HG02973 (cell line): Measurements from ENCODE around the gene N4BP3.

Experiments
- ATAC-seq: cut with Tn5 transposase; IDR thresholded peaks from one replicate; pipeline ENCODE4 v1.9.1; 2021; ENCODE audit warnings: moderate library complexity; ENCODE audit not compliant: unreplicated experiment

N4BP3 gene

DNA sequence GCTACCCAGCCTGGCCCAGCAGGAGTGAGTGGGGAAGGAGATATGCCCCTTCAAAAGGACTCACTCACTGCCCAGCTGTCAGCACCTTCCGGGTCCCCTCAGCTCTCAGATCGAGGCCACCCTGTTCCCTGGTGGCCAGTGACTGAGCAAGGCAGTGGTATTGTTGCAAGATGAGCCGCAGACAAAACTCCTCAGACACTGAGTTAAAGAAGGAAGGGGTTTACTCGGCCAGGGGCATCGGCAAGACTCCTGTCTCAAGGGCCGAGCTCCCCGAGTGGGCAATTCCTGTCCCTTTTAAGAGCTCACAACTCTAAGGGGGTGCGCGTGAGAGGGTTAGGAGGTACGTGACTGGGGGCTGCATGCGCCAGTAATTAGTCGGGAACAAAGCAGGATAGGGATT, 9.7 kb upstream of the N4BP3 start:
- no peak for ATAC-seq

DNA sequence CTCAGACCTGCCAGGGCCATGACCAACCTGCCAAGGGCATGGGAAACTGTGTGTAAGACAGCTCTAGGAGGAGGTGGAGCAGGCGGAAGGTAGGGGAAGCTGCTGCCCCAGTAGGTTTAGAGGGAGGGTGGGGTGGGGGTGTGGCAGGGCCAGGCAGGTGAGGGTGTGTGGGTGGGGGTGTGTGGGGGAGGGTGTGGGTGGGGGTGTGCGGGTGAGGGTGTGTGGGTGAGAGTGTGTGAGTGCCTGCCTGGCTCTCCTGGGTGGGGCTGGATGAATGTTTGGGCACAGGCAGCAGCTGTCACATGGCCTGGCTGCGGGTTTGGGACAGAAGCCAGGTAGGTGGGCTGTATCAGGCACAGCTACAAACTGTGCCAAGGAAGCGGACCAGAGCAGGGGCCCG, 8.8 kb upstream of the N4BP3 start:
- no peak for ATAC-seq

DNA sequence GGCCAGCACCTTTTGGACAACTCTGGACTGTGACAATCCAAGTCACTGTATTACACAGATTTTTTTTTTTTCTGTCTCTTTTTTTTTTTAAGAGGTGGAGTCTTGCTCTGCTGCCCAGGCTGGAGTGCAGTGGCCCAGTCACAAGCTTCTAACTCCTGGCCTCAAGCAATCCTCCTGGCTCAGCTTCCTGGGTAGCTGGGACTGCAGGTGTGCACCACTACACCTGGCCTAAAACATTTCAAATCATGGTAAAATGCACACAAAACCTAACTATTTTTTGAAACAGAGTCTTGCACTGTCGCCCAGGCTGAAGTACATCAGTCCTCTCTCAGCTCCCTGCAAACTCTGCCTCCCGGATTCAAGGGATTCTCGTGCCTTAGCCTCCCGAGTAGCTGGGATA, 7.2 kb upstream of the N4BP3 start:
- ATAC-seq, result no peak

DNA sequence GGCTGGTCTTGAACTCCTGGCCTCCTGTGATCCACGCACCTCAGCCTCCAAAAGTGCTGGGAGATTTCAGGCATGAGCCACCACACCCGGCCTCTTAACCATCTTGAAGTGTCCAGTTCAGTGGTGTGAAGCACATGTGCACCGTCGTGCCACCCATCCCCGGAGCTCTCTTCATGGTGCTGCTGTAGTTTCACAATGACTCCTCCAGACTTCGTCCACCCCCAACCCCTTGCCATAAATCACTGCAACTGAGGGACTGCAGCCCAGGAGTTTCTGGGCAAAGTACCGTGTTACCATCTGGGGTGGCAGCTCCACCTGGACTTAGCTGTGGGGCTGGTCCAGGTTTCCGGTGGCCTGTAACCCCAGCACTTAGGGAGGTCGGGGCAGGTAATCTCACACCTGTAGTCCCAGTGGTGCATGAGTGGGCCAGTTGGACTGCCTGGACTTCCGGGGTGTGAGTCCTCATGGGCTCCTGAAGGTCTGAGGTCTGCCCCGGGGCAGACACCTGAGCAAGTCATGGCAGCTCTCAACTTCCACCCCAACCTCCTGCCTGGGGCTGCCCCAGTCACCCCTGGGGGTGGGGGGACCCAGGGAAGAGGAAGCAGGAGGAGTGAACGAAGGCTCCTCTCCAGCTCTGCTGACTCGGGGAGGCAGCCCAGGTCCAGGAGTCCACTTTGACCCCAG, 6.6 kb upstream of the N4BP3 start:
- no peak for ATAC-seq

DNA sequence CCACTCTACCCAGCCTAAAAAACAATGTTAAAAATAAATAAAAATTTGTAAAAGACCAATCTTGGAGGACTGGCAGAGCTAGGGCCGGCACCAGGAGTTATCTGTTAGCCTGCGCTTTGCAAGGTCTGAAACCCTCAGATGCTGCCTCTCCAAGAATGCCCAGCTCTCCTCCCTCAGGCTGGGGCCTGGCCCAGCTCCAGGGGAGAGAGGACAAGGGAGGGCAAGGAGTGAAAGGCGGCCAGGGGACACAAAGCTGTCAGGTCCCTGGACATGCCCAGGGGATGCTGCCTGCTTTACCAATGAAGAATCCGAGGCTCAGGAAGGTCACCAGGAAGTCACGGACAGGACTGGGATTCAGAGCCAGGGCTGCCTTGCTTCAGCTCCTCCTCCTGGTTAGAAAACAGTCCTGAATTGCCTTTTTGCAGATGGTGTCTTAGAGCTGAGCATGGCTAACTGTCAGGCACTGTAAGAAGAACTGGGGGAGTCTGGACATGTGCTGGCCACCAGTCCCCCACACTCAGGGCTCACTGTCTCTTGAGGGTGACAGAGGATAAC, 5.5 kb upstream of the N4BP3 start:
- ATAC-seq, result no peak

DNA sequence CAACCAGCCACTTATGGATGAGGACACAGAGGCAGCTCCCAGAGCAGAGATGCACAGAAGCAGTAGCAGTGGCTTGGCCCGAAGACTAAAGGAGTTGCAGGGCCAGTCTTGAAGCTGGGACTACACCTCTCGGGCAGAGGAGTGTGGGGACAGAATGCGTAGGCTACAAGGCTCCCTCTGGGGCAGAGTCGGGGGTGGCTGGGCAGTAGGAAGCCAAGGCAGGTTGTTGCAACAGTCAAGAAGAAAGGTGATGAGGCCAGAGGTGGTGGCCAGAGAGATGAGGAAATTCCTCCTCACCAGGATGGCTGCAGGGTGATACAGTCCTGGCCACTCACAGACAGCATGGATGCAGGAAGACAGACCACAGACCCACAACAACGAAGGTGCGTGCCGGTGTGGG, 4.9 kb upstream of the N4BP3 start:
- ATAC-seq, result no peak

DNA sequence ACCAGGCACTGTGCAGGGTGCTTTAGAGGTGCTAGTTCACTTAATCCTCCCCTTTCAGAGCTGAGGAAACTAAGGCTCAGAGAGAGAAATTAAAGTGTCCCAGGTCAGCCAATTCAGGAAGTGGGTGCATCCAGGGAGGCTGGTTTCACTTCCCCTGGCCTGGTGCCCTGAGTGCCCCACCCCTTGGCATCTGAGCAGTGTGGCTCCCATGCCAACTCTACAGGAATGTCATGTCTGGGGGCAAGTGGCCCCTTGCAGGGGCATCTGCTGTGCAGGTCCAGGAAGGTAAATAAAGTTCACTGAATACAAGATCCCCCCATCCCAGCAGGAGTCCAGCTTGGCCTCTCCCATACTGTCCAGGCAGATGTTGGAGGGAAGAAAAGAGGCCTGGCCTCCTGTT, 4.4 kb upstream of the N4BP3 start:
- no peak for ATAC-seq

DNA sequence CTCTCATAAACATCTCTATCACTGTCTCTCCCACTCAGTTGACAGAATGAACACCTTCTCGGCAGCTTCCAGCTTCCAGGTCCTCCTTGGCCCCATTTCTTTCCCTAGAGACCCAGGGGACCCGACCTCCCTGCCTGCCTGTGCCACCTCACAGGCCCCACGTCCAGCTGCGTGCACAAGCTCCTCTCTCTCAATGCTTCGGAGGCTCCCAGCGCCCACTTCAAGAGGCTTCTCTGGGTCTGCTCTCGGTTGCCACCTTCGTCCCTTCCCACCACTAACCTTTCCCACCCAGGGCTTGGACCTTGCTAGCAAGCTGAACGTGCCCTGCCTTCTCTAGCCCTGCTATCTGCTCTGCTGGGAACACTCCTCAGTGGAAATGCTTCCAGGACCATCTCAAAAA, 2.8 kb upstream of the N4BP3 start:
- ATAC-seq, result no peak

DNA sequence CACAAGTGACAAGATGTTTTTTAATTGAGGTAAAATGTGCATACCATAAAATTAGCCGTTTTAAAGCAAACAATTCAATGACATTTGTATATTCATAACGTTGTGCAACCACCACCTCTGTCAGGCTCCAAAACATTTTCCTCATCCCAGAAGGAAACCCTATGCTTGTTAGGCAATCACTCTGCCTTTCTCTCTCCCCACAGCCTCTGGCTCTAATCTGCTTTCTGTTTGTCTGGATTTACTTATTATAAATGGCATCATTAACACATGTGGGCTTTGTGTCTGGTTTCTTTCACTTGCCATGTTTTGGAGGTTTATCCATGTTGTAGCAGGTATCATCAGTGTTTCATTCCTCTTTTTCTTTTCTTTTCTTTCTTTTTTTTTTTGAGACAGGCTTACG, 1.4 kb upstream of the N4BP3 start:
- ATAC-seq, result no peak

DNA sequence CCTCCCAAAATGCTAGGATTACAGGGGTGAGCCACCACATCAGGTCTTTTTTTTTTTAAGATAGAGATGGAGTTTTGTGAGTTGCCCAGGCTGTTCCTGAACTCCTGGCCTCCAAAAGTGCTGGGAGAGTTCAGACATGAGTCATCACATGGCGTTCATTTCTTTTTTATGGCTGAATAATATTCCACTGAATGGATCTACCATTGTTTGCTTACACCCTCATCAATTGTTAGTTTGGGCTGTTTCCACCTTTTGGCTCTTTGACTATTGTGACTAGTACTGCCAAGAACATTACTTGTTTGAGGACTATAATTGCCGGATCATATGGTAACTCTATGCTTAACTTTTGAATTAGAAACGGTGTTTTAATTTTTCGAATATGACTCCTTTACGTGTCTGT, 787 bp upstream of the N4BP3 start:
- ATAC-seq, result no peak

DNA sequence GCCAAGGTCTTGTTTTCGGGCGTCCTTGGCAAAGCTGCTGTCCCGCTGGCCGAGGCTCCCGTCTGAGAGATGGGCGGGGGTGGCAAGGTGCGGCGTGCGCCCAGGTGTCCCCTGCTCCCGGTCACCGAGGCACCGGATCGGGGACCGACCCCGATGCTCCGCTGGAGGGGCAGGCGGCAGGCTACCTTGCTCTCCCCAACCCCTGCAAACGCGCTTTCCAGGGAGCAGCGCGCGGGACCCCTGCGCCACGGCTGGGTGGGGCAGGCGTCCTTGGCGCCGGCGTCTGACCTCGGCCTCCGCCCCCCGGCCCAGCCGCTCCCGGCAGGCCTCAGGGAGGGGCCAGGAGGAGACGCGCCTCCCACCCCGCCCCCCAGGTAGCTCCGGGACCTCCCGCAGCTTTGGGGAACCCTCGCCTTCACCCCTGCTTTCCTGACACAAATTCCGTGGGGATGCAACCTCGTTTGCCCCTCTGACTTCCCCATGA, 551 bp downstream of the N4BP3 start:
- no peak for ATAC-seq

DNA sequence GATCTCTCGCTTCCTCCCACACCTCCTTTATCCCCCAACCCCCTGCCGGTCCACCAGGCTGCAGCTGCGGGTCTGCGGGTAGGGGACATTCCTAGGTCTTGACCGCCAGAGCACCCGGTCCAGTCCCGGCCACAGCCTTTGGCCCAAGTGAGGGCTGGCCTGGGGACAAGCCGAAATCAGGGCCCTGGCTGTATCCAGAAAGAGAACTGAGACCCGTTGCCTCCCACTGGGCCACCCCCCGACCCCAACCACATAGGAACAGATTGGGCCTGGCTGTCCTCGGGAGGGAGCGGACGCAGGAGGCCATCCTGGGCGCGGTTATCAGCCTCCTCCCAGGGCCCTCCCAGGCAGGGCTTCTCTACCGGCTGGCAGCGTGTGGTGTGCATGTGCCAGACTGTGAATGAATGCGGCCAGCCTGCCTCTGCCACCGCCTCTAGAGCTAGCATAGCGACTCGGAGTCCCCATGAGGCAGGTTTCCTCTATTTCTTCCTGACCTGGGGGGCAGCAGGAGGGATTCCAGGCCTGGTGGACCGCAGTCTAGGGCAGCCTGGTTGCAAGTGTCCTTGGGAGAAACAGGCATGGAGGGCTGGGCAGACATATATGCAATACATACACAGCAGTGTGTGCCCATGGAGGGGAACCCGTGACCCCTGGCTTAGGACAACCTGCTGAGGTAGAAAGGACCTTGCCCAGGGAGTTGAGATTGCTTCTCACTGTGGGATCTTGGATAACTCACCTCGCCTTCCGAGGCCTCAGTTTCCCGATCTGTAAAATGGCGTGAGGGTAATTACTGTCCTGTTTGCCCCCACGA, 1.2 kb downstream of the N4BP3 start:
- no peak for ATAC-seq

DNA sequence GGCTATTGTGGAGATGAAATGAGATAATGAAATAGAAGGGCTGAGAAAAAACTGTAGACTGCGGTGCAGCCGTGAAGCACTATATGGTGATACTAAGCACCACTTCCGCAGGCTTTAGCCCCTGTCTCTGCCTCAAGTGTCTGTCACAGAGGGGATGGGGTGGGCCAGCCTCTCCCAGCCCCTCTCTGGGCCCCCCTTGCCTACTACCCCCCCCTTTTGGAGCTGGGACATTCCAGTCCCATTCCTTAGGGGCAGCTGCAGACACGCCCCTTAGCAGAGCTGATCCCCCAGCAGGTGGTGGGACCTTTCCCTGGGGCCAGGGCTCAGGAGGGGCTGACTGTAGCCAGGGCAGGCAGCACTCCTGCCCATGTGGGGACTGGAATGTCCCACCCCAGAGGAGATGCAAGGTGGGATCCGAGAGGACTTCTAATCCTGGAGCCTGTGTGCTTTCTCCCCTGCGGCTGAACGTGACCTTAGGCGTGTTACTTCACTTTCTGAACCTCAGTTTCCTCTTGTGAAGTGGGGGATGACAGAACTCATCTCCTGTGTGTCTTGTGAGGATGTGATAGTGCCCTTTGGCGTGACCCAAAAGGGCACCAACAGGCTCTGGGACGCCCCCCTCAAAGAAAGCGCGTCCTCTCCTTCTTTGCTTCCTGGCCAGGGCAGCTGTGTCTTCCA, 1.9 kb downstream of the N4BP3 start:
- no peak for ATAC-seq

DNA sequence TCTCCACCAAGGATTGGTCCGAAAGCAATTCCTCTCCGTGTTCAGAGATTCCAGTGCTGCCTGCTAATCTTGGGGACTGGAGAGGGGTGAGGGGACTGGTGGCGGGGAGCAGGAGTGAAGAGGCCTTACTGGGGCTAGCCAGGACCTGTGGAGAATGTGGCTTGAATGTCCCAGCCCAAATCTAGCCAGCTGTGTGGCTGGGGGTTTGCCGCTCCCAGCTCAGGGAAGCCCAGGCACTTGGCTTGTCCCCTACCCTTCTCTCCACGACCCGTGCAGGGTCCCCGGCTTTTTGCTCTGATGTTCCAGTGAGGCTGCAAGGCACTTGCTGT, 2.4 kb downstream of the N4BP3 start:
- ATAC-seq, result no peak

DNA sequence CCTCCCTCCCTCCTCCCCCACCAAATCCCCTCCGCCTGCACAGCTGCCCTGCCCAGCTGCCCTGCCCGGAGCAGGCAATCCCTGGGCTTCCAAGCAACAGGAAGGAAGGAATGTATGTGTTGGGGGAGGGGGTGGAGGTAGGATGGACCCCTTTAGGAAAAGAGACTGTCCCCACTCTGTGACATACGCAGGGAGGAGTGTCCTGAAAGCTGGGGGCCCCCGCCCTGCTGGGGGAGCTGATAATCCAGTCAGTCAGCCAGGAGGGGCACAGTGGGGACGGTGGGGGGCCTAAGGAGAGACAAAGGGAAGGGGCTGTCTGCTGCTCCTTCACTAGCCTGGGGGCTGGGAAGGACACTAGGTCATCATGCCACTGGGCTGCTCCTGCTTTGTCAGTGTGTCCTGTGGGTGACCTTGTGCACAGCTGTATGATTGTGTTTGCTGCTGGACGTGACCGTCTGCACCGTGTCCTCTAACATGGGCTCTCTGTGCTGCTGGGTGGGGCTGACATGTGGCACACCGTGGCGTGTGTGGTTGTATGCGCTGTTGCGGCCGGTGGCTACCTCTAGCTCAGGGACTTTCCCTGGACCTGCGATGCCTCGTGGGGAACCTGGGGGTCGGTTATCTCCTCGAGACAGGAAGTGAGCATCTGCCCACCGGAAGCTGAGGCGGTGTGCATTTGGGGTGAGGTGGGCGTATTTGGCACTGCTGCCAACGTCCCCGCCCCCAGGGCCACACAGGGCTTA, 3.0 kb downstream of the N4BP3 start:
- ATAC-seq, result peak; percentile 23

DNA sequence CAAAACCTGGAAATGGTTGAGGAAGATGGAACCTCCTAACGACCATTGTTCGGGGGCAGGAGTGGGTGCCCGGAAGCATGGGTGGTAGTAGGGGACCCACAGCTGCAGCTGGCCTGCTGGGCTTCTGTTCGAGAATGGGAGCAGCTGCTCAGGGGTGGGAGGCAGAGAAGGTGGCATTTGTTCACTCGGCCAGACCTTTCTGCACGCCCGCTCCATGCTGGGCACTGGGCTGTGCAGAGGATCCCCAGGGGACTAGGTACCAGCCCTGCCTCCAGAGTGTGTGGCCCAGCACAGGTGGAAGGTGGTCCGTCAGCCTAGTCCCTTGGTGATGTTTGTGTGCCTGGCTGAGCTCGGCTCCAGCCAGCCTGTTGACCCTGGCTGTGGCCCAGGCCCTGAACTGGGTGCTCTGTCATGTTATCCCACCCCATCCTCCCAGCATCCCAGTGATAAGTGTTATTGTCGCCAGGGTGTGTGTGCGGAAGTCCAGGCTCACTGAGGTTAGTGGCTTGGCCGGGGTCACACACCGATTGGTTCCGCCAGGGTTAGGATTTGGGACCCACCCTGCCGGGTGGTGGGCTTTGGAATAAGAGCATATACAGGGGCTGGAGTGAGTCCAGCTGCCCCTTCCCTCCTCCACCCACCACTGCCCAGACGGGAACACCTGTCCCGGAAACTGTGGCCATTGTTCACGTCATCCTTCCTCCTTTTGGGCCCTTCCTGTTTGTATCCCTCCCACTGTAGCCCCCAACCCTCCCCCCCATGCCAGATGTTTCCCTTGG, 4.8 kb downstream of the N4BP3 start:
- no peak for ATAC-seq

DNA sequence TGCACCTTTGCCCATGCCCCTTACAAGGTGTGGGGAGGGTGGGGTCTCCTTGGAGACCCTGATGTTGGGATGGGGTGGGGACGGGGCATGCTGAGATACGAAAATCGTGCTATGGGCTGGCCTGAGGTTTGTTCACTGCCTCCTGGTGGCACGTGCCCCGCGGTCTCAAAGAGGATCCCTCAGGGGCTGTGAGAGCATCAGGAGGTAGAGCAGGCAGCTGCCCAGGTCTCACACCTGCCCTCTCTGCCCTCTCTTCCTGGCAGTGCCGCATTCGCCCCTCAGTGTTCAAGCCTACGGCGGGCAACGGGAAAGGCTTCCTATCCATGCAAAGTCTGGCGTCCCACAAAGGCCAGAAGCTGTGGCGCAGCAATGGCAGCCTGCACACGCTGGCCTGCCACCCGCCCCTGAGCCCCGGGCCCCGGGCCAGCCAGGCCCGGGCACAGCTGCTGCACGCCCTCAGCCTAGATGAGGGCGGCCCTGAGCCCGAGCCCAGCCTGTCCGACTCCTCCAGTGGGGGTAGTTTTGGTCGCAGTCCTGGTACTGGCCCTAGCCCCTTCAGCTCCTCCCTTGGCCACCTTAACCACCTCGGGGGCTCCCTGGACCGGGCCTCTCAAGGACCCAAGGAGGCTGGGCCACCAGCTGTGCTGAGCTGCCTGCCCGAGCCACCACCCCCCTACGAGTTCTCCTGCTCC, 6.7 kb downstream of the N4BP3 start:
- ATAC-seq, result no peak

DNA sequence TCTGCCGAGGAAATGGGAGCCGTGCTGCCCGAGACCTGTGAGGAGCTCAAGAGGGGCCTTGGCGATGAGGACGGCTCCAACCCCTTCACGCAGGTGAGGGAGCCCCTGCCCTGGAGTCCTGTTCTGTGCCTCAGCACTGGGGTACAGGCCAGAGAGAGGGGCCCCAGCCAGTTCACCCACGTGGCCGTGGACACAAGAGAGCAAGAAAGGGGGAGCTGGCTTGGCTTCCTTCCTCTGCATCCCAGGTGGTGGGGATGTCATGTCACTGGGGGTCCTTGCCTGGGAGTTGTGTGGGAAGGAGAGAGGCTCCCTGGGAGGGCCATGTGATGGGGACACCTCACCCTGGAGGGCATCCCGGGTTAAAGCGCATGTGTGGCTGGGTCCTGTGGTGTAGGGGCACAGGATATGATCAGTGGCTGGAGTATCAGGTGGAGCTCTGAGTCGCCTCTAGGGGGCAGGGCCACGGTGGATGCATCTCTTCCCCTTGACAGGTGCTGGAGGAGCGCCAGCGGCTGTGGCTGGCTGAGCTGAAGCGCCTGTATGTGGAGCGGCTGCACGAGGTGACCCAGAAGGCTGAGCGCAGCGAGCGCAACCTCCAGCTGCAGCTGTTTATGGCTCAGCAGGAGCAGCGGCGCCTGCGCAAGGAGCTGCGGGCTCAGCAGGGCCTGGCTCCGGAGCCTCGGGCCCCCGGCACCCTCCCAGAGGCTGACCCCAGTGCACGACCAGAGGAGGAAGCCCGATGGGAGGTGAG, 7.5 kb downstream of the N4BP3 start:
- ATAC-seq, result peak; percentile 84
